Brain pericyte (primary cell): ENCODE results near the gene ADAMTS16.

Experiments
- DNase-seq: peaks from one replicate; pipeline ENCODE4 v3.0.0-alpha.2; 2012; ENCODE audit warnings: low read depth, low spot score

ADAMTS16 gene

GRCh38 chr5:5235685-5236084 lies 95.6 kb downstream of the ADAMTS16 start:
- no peak for DNase-seq

- no peak for DNase-seq
These were observed 99.1 kb downstream of the ADAMTS16 start for GRCh38 chr5:5239191-5239590.

- DNase-seq = no peak
These were observed 100.1 kb downstream of the ADAMTS16 start for GRCh38 chr5:5240234-5240633.

GRCh38 chr5:5242056-5242455 lies 101.9 kb downstream of the ADAMTS16 start:
- DNase-seq = no peak

GRCh38 chr5:5246736-5247135 lies 106.6 kb downstream of the ADAMTS16 start:
- no peak for DNase-seq

GRCh38 chr5:5250758-5251157 lies 110.6 kb downstream of the ADAMTS16 start:
- DNase-seq = no peak

GRCh38 chr5:5252106-5252505 lies 112.0 kb downstream of the ADAMTS16 start:
- no peak for DNase-seq

- DNase-seq = no peak
These were observed 117.2 kb downstream of the ADAMTS16 start for GRCh38 chr5:5257353-5257752.

GRCh38 chr5:5258564-5258963 lies 118.4 kb downstream of the ADAMTS16 start:
- no peak for DNase-seq

GRCh38 chr5:5264727-5265126 lies 124.6 kb downstream of the ADAMTS16 start:
- no peak for DNase-seq

- DNase-seq = no peak
These were observed 126.2 kb downstream of the ADAMTS16 start for GRCh38 chr5:5266297-5266696.

- no peak for DNase-seq
These were observed 130.0 kb downstream of the ADAMTS16 start for GRCh38 chr5:5270161-5270560.

GRCh38 chr5:5270958-5271785 lies 131.0 kb downstream of the ADAMTS16 start:
- no peak for DNase-seq

- DNase-seq = no peak
These were observed 131.7 kb downstream of the ADAMTS16 start for GRCh38 chr5:5271786-5272321.

- DNase-seq = no peak
These were observed 133.3 kb downstream of the ADAMTS16 start for GRCh38 chr5:5273398-5273797.

- DNase-seq = no peak
These were observed 133.8 kb downstream of the ADAMTS16 start for GRCh38 chr5:5273976-5274375.

- DNase-seq = no peak
These were observed 135.1 kb downstream of the ADAMTS16 start for GRCh38 chr5:5275211-5275610.

GRCh38 chr5:5276430-5276829 lies 136.3 kb downstream of the ADAMTS16 start:
- DNase-seq = no peak

GRCh38 chr5:5276951-5277517 lies 136.9 kb downstream of the ADAMTS16 start:
- DNase-seq = no peak

GRCh38 chr5:5278201-5278814 lies 138.2 kb downstream of the ADAMTS16 start:
- DNase-seq = no peak

- no peak for DNase-seq
These were observed 138.8 kb downstream of the ADAMTS16 start for GRCh38 chr5:5278815-5279381.

- no peak for DNase-seq
These were observed 145.8 kb downstream of the ADAMTS16 start for GRCh38 chr5:5285906-5286305.
